Gastroesophageal sphincter (tissue), 3 donors: ENCODE results near the gene CHCHD1.

Experiments used
- CTCF ChIP-seq, 4 experiments: fragments of 200-600 bp in 2 of 4; fragments of 450-650 bp in 2 of 4; sonication (generic) in 1 of 4; IDR thresholded peaks; one replicate each; pipeline ENCODE4 v1.5.1; 2017 to 2019; ENCODE audit warnings: antibody characterized with exemption in 4 of 4, mild to moderate bottlenecking in 2 of 4, moderate library complexity in 2 of 4
- EP300 ChIP-seq: sonication (generic); formaldehyde crosslinking; IDR thresholded peaks from one replicate; pipeline ENCODE4 v1.6.1; 2017; ENCODE audit warnings: antibody characterized with exemption, mild to moderate bottlenecking
- POLR2A ChIP-seq, 2 donors: fragments of 450-650 bp; IDR thresholded peaks; one replicate each; pipeline ENCODE4 v1.6.1; 2017; ENCODE audit warnings: antibody characterized with exemption in 2 of 2, mild to moderate bottlenecking in 2 of 2, moderate library complexity in 1 of 2
- POLR2AphosphoS5 ChIP-seq: sonication (generic); formaldehyde crosslinking; IDR thresholded peaks from one replicate; pipeline ENCODE4 v1.6.1; 2017; ENCODE audit warnings: antibody characterized with exemption

- no peak for TF ChIP-seq POLR2A (IDR thresholded peaks at IDR 0.05)
- no peak for TF ChIP-seq CTCF (IDR thresholded peaks at IDR 0.05)
- no peak for TF ChIP-seq EP300
- TF ChIP-seq POLR2AphosphoS5, result no peak
These were observed 10.1 kb downstream of the CHCHD1 start for GRCh38 chr10:73791871-73792400.
